Daoy (cell line): ENCODE measurements around the gene DUS1L. TPM values are rescaled to one million over a fixed set of nuclear protein-coding genes. Genes with fewer than 3 reads are reported as not detected.
A peak's percentile ranks its signal among the peaks of the same experiment; 100 is the strongest.

ENCODE experiments used
- DNase-seq: peaks from one replicate; pipeline ENCODE4 v3.0.0-alpha.2; 2015; ENCODE audit warnings: low read depth
- total RNA-seq: library from RNA; depleted of rRNA; stranded (reverse); fragments of >200 nt; shearing (Covaris generic); gene quantifications from 2 replicates; pipeline ENCODE4 v1.2.3, GENCODE V29; 2014

The DUS1L gene
- total RNA-seq, 1 experiment from 2014 or later, result 82.5 TPM

DNA sequence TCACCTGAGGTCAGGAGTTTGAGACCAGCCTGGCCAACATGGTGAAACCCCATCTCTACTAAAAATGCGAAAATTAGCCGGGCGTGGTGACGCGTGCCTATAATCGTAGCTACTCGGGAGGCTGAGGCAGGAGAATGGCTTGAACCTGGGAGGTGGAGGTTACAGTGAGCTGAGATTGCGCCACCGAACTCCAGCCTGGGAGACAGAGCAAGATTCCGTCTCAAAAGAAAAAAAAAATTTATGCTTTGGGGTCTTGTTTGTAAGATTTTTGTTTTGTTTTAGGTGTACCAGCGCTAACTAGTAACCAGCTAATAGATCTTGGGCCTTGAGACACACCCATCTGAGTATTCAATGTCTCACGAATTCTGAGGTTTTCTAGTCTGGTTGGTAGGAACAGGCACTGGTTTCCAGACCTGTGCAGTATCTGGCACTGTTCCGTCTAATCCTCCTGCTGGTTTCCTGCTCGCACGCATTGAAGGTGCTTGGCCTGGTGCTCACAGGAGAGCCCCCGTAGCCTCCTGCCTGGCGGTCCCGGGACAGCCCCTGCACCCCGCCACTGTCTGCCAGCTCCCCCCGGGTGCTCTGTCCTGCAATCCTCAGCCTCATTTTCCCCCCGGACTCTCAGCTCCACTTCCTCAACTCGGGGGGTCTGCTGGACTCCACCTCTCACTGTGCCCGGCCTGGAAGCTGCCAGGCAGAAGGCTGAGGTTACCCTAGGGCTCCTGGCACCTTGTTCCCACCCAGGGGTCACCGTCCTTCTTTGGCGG, 10.6 kb upstream of the DUS1L start:
- no peak for DNase-seq

DNA sequence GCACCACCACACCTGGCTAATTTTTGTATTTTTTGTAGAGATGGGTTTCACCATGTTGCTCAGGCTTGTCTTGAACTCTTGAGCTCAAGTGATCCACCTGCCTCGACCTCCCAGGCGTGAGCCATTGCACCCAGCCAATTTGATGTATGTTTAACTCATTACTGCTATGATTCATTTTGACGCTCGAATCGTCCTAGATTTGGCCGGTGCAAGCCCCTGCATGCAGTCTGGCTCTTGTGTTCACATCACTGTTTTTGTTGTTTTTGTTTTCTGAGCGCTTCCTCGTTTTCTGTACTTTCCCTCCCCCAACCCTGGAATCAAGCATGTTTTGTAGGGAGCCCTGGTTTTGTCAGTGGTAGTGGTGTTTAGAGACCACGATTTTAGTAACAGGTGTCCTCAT, 7.8 kb upstream of the DUS1L start:
- DNase-seq, result no peak

GRCh38 chr17:82072827-82073226, 7.2 kb upstream of the DUS1L start:
- DNase-seq, result no peak

GRCh38 chr17:82070611-82071010, 5.0 kb upstream of the DUS1L start:
- DNase-seq, result no peak

- DNase-seq, result no peak
Observed at GRCh38 chr17:82065193-82065637, 389 bp downstream of the DUS1L start.

- DNase-seq, result no peak
Observed at GRCh38 chr17:82064433-82065192, 991 bp downstream of the DUS1L start.

- DNase-seq, result no peak
Observed at GRCh38 chr17:82063424-82064415, 1.9 kb downstream of the DUS1L start.

DNA sequence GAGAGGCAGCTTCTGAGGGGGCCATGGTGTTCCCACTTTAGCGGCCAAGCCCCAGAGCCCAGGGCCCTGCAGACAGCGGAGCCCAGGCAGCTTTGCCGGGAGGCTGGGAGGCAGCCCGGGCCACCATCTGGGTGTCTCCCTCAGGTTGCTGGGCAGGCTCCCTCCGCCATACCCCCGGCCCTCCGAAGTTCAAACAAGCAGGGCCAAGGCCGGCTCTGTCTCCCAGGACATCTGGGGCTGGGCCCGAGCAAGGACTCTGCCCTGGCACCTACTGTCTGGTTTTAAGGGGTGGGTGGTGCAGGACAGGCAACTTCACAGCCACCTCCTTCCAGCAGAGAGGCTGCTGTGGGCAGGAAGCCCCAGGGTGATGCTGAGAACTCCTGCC, 2.6 kb downstream of the DUS1L start:
- DNase-seq, result no peak

DNA sequence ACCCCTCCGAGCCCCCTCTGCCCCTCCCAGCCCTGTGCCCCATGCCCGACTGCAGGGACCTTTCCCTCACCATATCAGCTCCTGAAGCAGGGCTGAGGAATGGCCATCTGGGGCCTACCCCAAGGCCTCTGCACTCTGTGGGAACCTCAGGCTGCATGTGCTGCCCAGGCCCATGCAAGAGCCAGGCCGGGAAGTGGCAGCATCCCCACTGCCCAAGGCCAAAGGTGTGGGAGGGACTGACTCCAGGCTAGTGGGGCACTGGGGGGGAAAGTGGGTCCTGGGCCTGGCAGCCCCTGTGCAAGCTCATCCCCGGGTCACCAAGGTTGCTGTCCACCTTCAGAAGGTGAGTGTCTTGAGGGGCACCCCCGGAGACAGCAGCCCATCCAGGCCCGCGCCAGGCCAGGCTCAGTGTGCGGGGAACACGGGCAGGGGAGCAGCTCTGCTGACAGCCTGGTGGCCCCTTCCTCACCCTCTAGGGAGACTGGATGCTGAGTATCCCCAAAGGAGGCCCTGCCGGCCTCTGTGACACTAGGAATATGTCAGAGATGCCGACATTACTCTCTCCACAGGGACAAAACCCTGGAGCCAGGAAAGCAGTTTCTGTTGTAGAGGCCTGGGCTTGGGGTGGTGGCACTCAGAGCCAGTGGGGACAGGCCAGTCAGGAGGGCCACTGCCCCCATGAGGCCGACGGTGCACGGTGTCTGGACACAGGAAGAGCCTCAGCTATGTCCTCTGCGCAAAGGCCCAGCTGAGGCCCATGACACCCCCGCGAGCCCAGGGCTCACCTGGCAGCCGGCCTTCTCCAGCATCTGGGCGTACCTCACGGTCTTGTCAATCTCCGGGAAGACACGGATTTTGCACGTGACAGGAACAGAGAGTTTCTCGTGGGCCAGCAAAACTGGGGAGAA, 3.3 kb downstream of the DUS1L start:
- no peak for DNase-seq

GRCh38 chr17:82061047-82061925, 4.3 kb downstream of the DUS1L start:
- no peak for DNase-seq

DNA sequence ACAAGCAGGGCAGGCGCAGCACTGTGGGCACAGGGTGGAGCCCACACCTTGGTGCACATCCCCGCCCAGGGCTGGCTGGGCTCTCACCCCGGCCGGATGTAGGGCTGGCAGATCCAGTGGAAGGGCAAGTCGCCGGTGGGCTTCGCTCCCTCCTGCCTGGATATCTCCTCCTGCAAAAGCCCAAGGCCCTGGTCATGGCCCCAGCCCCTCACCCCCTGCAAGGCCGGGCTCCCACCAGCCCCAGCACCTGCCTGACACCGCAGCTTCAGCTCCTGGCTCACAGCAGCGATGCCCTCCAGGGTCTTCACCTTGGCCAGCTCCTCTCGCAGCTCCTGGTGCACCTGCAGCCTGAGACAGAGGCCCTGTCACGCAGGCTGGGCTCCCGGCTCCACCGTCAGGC, 5.0 kb downstream of the DUS1L start:
- peak; percentile 3 for DNase-seq

GRCh38 chr17:82060001-82060380, 5.6 kb downstream of the DUS1L start:
- DNase-seq, result peak; percentile 4

- peak; percentile 8 for DNase-seq
Observed at GRCh38 chr17:82059272-82060000, 6.2 kb downstream of the DUS1L start.

- peak; percentile 7 for DNase-seq
Observed at GRCh38 chr17:82058855-82059249, 6.8 kb downstream of the DUS1L start.

DNA sequence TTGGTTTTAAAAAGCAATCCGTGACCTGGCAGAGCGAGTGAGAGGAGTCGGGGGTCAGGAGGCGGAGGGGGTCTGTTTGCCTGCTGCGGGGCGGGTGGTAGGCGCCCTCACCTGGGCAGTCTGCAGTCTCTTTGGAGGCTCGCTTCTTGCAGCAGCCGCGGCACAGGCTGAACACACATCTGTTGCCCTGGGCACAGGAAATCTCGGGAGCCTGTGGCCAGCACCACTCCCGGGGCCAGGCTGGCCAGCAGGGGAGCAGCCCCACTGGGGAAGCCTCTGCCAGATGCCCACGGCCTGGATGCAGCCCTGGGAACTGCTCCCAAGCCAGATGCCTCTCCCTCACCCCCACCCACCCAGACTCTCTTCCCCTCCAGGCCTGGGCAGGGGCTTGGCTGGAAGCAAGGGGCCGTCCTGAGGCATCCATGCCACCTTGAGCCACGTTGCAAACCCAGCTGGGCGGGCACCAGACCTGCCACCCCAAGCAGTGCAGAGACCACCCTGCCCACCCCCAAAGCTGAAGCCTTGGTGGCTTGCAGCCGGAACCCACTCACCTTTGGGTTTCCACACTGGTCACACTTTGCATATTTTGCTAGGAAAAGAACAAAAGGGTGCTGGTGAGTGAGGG, 7.3 kb downstream of the DUS1L start:
- peak; percentile 6 for DNase-seq

GRCh38 chr17:82056729-82057621, 8.6 kb downstream of the DUS1L start:
- DNase-seq, result peak; percentile 11

- peak; percentile 5 for DNase-seq
Observed at GRCh38 chr17:82055965-82056728, 9.5 kb downstream of the DUS1L start.
